Astrocyte (in vitro differentiated cells and primary cell): ENCODE measurements around the gene FBLN5.

Source experiments
- EZH2 ChIP-seq: IDR thresholded peaks from 2 replicates; pipeline ENCODE4 v1.6.1; 2012; ENCODE audit warnings: mild to moderate bottlenecking, low read length, inconsistent platforms; ENCODE audit not compliant: insufficient read depth
- TF ChIP-seq, protein P1 (sequence below): IDR thresholded peaks from 2 replicates; pipeline ENCODE4 v1.5.1; 2011; ENCODE audit warnings: low read depth, mild to moderate bottlenecking, inconsistent platforms, low read length, moderate library complexity; ENCODE audit not compliant: insufficient read depth

DNA sequence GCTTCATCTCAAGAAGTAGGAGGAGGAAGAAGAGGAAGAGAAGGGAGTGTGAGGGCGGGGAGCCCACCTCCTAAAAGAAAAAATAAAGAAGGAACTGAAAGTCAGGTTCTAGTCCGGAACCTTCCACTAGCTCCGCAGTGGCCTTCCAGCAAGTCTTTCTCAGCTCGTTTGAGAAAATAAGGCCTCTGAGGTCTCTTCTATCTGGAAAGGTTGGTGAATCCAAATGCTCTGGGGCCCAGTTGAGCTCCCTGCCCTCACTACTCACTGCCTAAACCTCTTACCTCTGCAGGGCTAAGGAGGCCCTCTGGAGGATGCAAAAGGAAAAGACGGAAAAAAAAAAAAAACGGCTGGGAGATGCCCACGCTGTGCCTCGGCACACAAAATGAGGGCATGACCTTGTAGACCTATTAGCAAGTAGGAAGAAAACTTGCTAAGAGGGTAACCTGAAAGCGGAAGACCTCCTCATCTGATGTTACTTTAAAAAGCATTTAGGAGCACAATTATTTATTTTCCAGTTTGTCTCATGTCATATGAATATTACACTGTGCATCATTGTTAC is 35.9 kb downstream of the FBLN5 start:
- TF ChIP-seq, protein P1, sequence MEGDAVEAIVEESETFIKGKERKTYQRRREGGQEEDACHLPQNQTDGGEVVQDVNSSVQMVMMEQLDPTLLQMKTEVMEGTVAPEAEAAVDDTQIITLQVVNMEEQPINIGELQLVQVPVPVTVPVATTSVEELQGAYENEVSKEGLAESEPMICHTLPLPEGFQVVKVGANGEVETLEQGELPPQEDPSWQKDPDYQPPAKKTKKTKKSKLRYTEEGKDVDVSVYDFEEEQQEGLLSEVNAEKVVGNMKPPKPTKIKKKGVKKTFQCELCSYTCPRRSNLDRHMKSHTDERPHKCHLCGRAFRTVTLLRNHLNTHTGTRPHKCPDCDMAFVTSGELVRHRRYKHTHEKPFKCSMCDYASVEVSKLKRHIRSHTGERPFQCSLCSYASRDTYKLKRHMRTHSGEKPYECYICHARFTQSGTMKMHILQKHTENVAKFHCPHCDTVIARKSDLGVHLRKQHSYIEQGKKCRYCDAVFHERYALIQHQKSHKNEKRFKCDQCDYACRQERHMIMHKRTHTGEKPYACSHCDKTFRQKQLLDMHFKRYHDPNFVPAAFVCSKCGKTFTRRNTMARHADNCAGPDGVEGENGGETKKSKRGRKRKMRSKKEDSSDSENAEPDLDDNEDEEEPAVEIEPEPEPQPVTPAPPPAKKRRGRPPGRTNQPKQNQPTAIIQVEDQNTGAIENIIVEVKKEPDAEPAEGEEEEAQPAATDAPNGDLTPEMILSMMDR, result peak; percentile 34
- no peak for TF ChIP-seq EZH2
